Measurements from ENCODE around the gene ZGPAT. TPM values are rescaled to one million over a fixed set of nuclear protein-coding genes. Genes with fewer than 3 reads are reported as not detected.
"Not testable (repeated sequence)": the region's sequence is repeated elsewhere in the genome, so short reads cannot be mapped to it uniquely, and the experiment has no call there.

Gene ZGPAT
- total RNA-seq, 4 donors from 2014 or later, result 21.7 to 25.8 (median 23.3) TPM

GRCh38 chr20:63712191-63712590 is 4.4 kb downstream of the ZGPAT start:
- Histone ChIP-seq H3K27me3 (no peaks in the 10 kb centered on the region), H3K4me3 (no peak overlapping the region), H3K27ac (no peak overlapping the region), H3K9me3 (peaks cover 9% of the 10 kb centered on the region), H3K4me1 (peaks cover 14% of the 10 kb centered on the region), H3K36me3 (peaks cover 53% of the 10 kb centered on the region)
- DNase-seq (ENCODE audit: low spot score in 2 of 2), result no peak
- TF ChIP-seq POLR2AphosphoS5 (IDR thresholded peaks at IDR 0.05), result no peak
- no peak for TF ChIP-seq POLR2A (IDR thresholded peaks at IDR 0.05)
- no peak for TF ChIP-seq CTCF (IDR thresholded peaks at IDR 0.05)
- TF ChIP-seq EP300 (IDR thresholded peaks at IDR 0.05), result no peak
- WGBS, result 100% methylated on average over 1 of the region's 1 CpG

- Histone ChIP-seq H3K36me3 (peaks cover 64% of the 10 kb centered on the region), H3K9me3 (peaks cover 19% of the 10 kb centered on the region), H3K27me3 (no peaks in the 10 kb centered on the region), H3K4me1 (no peaks in the 10 kb centered on the region), H3K4me3 (no peak overlapping the region), H3K27ac (no peak overlapping the region)
- TF ChIP-seq EP300 (IDR thresholded peaks at IDR 0.05) (no peak), POLR2AphosphoS5 (IDR thresholded peaks at IDR 0.05) (no peak), CTCF (IDR thresholded peaks at IDR 0.05) (no peak), POLR2A (IDR thresholded peaks at IDR 0.05) (no peak)
- no peak for DNase-seq (ENCODE audit: low spot score in 2 of 2)
- 98% methylated on average over 5 of the region's 5 CpGs for WGBS
Measured at GRCh38 chr20:63714858-63715257, 7.0 kb downstream of the ZGPAT start.

- Histone ChIP-seq H3K9me3 (peaks cover 19% of the 10 kb centered on the region), H3K36me3 (peaks cover 63% of the 10 kb centered on the region), H3K4me3 (no peak overlapping the region), H3K4me1 (no peaks in the 10 kb centered on the region), H3K27ac (no peak overlapping the region), H3K27me3 (no peaks in the 10 kb centered on the region)
- no peak for DNase-seq (ENCODE audit: low spot score in 2 of 2)
- no peak for TF ChIP-seq CTCF (IDR thresholded peaks at IDR 0.05)
- TF ChIP-seq POLR2AphosphoS5 (IDR thresholded peaks at IDR 0.05), result no peak
- WGBS, result 96% methylated on average over 2 of the region's 2 CpGs
Measured at GRCh38 chr20:63718996-63719395, 11.2 kb downstream of the ZGPAT start.

GRCh38 chr20:63722967-63723622 is 15.3 kb downstream of the ZGPAT start:
- peaks cover 19% of the 10 kb centered on the region for H3K9me3 ChIP-seq
- WGBS, result 88% methylated on average over 2 of the region's 2 CpGs
- H3K36me3 ChIP-seq, result peaks cover 38% of the 10 kb centered on the region
- not testable (repeated sequence) for H3K4me1 ChIP-seq; H3K27me3 ChIP-seq; H3K4me3 ChIP-seq; DNase-seq (ENCODE audit: low spot score in 2 of 2); H3K27ac ChIP-seq

GRCh38 chr20:63730189-63730733 is 22.4 kb downstream of the ZGPAT start:
- not testable (repeated sequence) for H3K27ac ChIP-seq

GRCh38 chr20:63731410-63731809 is 23.6 kb downstream of the ZGPAT start:
- peaks cover 6% of the 10 kb centered on the region for H3K4me1 ChIP-seq
- no peaks in the 10 kb centered on the region for H3K9me3 ChIP-seq
- H3K27me3 ChIP-seq, result no peaks in the 10 kb centered on the region
- no peak for TF ChIP-seq EP300 (IDR thresholded peaks at IDR 0.05)
- DNase-seq (ENCODE audit: low spot score in 2 of 2), result no peak
- H3K36me3 ChIP-seq, result peaks cover 40% of the 10 kb centered on the region
- 62% methylated on average over 5 of the region's 5 CpGs for WGBS
- no peak overlapping the region for H3K27ac ChIP-seq
- H3K4me3 ChIP-seq, result no peak overlapping the region

More at GRCh38 chr20:63730189-63730733, 22.4 kb downstream of the ZGPAT start:
- not testable (repeated sequence) for H3K9me3 ChIP-seq, H3K4me1 ChIP-seq, H3K27me3 ChIP-seq, H3K4me3 ChIP-seq
- peaks cover 34% of the 10 kb centered on the region for H3K36me3 ChIP-seq
- peak in 1 of 2 donors; percentile 37 for DNase-seq (ENCODE audit: low spot score in 2 of 2)
- 91% methylated on average over 18 of the region's 18 CpGs for WGBS
